DOHH2 (cell line): ENCODE data around the gene UBXN10.

Experiments
- H3F3A ChIP-seq: fragments of 200-600 bp; sonication (generic), shearing (Covaris generic); 2 replicates; pipeline ENCODE4 v1.6.0; 2016; ENCODE audit warnings: antibody characterized with exemption, mild to moderate bottlenecking; ENCODE audit not compliant: control insufficient read depth, insufficient read depth
- H3K27ac ChIP-seq: fragments of 200-600 bp; sonication (generic); 2 replicates; pipeline ENCODE4 v1.5.1; 2014; ENCODE audit warnings: low read depth, mild to moderate bottlenecking, low read length, moderate library complexity
- H3K27me3 ChIP-seq: fragments of 200-600 bp; sonication (generic); 2 replicates; pipeline ENCODE4 v1.6.1; 2014; ENCODE audit warnings: mild to moderate bottlenecking, low read length, mixed read lengths; ENCODE audit not compliant: control insufficient read depth
- H3K36me3 ChIP-seq: fragments of 200-600 bp; sonication (generic); 2 replicates; pipeline ENCODE4 v1.6.1; 2014; ENCODE audit warnings: mild to moderate bottlenecking, low read length, moderate library complexity, mixed read lengths; ENCODE audit not compliant: control insufficient read depth
- H3K4me1 ChIP-seq: fragments of 200-600 bp; sonication (generic); 2 replicates; pipeline ENCODE4 v1.6.1; 2014; ENCODE audit warnings: mild to moderate bottlenecking, low read length, mixed read lengths; ENCODE audit not compliant: control insufficient read depth
- H3K4me2 ChIP-seq: fragments of 200-600 bp; sonication (generic); 2 replicates; pipeline ENCODE4 v1.6.0; 2014; ENCODE audit warnings: mild to moderate bottlenecking, low read length, moderate library complexity
- H3K4me3 ChIP-seq: fragments of 200-600 bp; sonication (generic); 2 replicates; pipeline ENCODE4 v1.5.1; 2014; ENCODE audit warnings: mild to moderate bottlenecking, low read length, mixed read lengths
- H3K79me2 ChIP-seq: fragments of 200-600 bp; sonication (generic); 2 replicates; pipeline ENCODE4 v1.6.1; 2014; ENCODE audit warnings: mild to moderate bottlenecking, low read length, mixed read lengths; ENCODE audit not compliant: control insufficient read depth
- H3K9me2 ChIP-seq: fragments of 200-600 bp; sonication (generic); replicated peaks from 2 replicates; pipeline ENCODE4 v1.6.1; 2014; ENCODE audit warnings: mild to moderate bottlenecking, low read length, mixed read lengths; ENCODE audit not compliant: control insufficient read depth
- H3K9me3 ChIP-seq: fragments of 200-600 bp; sonication (generic); 2 replicates; pipeline ENCODE4 v1.6.1; 2014; ENCODE audit warnings: antibody characterized with exemption, low read length, mixed read lengths; ENCODE audit not compliant: control insufficient read depth, insufficient read depth
- H4K20me1 ChIP-seq: fragments of 200-600 bp; sonication (generic); 2 replicates; pipeline ENCODE4 v1.6.0; 2014; ENCODE audit warnings: low read depth, mild to moderate bottlenecking, antibody characterized with exemption, low read length, moderate library complexity; ENCODE audit not compliant: control insufficient read depth, insufficient read depth
- CTCF ChIP-seq: fragments of 200-600 bp; sonication (generic); IDR thresholded peaks from one replicate; pipeline ENCODE4 v1.5.1; 2014; ENCODE audit warnings: antibody characterized with exemption, mild to moderate bottlenecking, low read depth, low read length; ENCODE audit not compliant: poor library complexity, severe bottlenecking
- EZH2phosphoT487 ChIP-seq: fragments of 200-600 bp; sonication (generic); IDR thresholded peaks from 2 replicates; pipeline ENCODE4 v1.6.1; 2017; ENCODE audit warnings: borderline replicate concordance, mild to moderate bottlenecking, antibody characterized with exemption, low read length, moderate library complexity, mixed read lengths

UBXN10 gene

GRCh38 chr1:20142001-20142710 lies 43.7 kb upstream of the UBXN10 start:
- H3K27ac ChIP-seq, result no peak overlapping the region
- H3F3A ChIP-seq, result no peaks in the 10 kb centered on the region
- no peak overlapping the region for H3K4me2 ChIP-seq
- no peaks in the 10 kb centered on the region for H3K9me3 ChIP-seq
- no peaks in the 10 kb centered on the region for H3K9me2 ChIP-seq
- TF ChIP-seq EZH2phosphoT487, result no peak
- no peak for TF ChIP-seq CTCF
- H3K79me2 ChIP-seq, result no peaks in the 10 kb centered on the region
- no peaks in the 10 kb centered on the region for H3K36me3 ChIP-seq
- H4K20me1 ChIP-seq, result no peaks in the 10 kb centered on the region
- H3K4me3 ChIP-seq, result no peak overlapping the region
- no peaks in the 10 kb centered on the region for H3K27me3 ChIP-seq
- no peaks in the 10 kb centered on the region for H3K4me1 ChIP-seq

DNA sequence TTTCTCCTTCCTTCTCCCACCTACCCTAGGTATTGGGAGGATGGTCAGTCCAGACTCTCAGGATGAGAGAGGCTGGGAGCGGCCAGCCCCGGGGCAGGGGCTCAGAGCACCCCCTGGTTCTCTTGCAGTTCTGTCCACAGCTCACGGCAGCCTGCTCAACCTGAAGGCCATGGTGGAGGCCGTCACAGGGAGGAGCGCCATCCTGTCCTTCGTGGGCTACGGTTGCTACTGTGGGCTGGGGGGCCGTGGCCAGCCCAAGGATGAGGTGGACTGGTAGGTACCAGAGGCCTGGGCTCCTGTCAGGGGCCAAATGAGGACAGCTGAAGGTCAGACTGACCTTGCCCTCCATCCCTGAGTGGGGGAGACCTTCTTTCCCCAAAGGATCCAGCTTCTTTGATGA lies 42.6 kb upstream of the UBXN10 start:
- H3K9me2 ChIP-seq, result no peaks in the 10 kb centered on the region

DNA sequence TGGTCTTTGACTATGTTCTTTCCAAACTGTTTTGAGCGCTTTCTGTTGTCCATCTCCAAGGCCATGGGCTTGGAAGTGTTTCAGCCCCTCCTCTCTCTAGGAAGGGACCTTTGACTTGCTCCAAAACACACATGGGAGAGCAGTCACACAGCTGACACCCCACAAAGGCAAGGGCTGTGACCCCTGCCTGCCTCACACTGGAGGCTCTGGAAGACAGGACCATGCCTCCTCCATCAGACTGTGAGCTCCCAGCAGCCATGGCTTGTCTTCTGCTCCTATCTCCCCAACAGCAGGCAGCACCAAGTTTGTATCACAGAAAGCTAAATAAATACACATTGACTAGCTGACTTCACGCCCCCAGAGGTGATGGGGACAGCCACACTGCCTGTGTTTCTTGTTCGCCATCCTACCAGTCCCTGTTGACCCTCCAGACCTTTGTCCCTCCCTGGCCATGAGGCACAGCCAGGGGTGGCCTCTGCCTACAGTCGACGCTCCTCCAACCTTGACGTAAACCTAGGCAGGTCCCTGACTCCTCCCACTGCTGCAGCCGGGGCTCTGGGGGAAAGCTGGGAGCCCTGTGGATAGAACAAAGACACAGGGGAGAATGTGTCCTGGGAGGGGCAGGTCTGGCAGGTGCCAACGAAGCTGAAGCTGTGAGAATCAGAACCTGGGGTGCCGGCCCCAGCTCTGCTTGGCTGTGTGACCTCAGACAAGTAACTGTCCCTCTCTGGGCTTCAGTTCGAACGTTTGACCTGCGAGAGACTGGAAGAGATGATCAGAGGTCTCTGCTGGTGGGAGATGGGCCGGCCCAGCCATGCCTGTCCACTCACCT lies 41.9 kb upstream of the UBXN10 start:
- no peak overlapping the region for H3K4me3 ChIP-seq
- H3K36me3 ChIP-seq, result no peaks in the 10 kb centered on the region
- H4K20me1 ChIP-seq, result no peaks in the 10 kb centered on the region
- H3K27me3 ChIP-seq, result no peaks in the 10 kb centered on the region
- H3F3A ChIP-seq, result no peaks in the 10 kb centered on the region
- no peaks in the 10 kb centered on the region for H3K4me1 ChIP-seq
- no peak for TF ChIP-seq CTCF
- no peaks in the 10 kb centered on the region for H3K9me3 ChIP-seq
- no peak overlapping the region for H3K27ac ChIP-seq
- H3K4me2 ChIP-seq, result no peak overlapping the region
- no peaks in the 10 kb centered on the region for H3K79me2 ChIP-seq
- no peaks in the 10 kb centered on the region for H3K9me2 ChIP-seq

More for the DNA sequence above, 42.6 kb upstream of the UBXN10 start:
- H3K4me2 ChIP-seq, result no peak overlapping the region
- no peaks in the 10 kb centered on the region for H3F3A ChIP-seq
- no peaks in the 10 kb centered on the region for H3K36me3 ChIP-seq
- TF ChIP-seq EZH2phosphoT487 (no peak), CTCF (no peak)
- no peak overlapping the region for H3K27ac ChIP-seq
- H3K4me1 ChIP-seq, result no peaks in the 10 kb centered on the region
- H3K27me3 ChIP-seq, result no peaks in the 10 kb centered on the region
- no peaks in the 10 kb centered on the region for H3K9me3 ChIP-seq
- H3K4me3 ChIP-seq, result no peak overlapping the region
- H3K79me2 ChIP-seq, result no peaks in the 10 kb centered on the region
- H4K20me1 ChIP-seq, result no peaks in the 10 kb centered on the region
